AG08396 (cell line): ENCODE results near the gene MVD.

Source experiments
- DNase-seq: peaks from one replicate; pipeline ENCODE4 v3.0.0; 2012; ENCODE audit warnings: low spot score, mixed read lengths

MVD gene

GRCh38 chr16:88606148-88606757 is 56.6 kb downstream of the MVD start:
- DNase-seq = no peak

GRCh38 chr16:88605186-88606147 is 57.4 kb downstream of the MVD start:
- DNase-seq = no peak

- no peak for DNase-seq
These were observed 60.8 kb downstream of the MVD start for GRCh38 chr16:88602091-88602490.
